Skin of body (tissue), 2 donors: ENCODE measurements around the gene RSPH1. TPM values are rescaled to one million over a fixed set of nuclear protein-coding genes. Genes with fewer than 3 reads are reported as not detected.

Source experiments
- DNase-seq: peaks from one replicate; lab custom pipeline; 2025; lab: John Stamatoyannopoulos, UW
- total RNA-seq: library from RNA; depleted of rRNA; stranded (reverse); fragments of >200 nt; gene quantifications from one replicate; pipeline ENCODE4 v1.2.3, GENCODE V29; 2014

The RSPH1 gene
- total RNA-seq, 1 donor from 2014 or later, result 0.39 TPM

GRCh38 chr21:42532466-42533181 lies 36.6 kb upstream of the RSPH1 start:
- no peak for DNase-seq

DNA sequence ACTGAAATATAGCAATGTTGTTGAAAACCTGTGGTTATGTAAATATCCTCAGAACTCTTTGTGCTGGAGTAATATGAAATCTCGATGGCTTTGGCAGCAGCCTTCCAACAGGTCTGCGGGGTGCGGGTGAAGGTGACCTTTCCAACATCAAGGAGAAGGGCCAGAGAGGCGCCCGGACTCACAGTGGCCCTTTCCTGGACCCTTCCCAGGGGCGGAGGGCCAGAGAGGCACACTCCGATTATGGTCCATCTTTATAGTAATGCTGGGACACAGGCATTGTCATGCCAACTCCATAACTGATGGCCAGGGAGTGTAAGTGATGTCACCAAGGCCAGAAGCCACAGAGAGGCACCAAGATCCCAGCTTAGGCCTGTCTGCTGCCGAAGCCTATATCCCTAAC lies 35.7 kb upstream of the RSPH1 start:
- no peak for DNase-seq

DNA sequence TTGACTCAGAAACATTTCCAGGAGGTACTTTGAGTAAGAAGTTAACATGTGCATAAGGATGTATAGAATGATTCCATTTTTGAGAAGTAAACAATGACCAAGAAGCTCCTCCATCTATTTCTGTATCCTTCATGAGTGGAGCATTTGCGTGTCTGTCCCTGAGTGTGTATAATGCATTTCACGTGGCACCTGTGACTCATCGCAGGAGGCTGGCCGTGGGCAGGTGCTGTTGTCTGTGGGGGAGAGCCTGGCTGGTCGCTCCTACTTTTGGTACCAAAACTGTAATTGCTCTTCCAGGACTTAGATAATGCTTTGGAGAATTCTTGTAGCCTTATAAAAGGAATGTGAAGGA lies 34.1 kb upstream of the RSPH1 start:
- DNase-seq, result no peak

- no peak for DNase-seq
Observed at GRCh38 chr21:42527489-42528158, 31.6 kb upstream of the RSPH1 start.

- no peak for DNase-seq
Observed at GRCh38 chr21:42527127-42527488, 31.1 kb upstream of the RSPH1 start.

DNA sequence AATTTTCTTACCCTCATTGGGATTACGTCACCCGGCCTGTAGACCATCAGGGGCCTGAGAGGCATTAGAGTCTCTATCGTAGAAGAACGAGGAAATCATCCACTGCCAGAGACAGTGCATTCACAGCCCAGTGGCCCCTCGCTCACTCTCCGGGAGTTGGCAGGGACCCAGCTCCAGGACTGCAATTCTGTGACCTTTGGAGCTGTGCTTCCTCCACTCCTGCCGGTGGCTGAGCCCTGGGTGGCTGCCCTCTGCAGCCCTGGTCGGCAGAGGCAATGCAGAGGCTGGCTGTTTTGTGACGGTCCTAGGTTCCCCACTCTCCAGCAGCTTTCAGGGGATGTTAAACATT lies 30.3 kb upstream of the RSPH1 start:
- DNase-seq, result no peak

DNA sequence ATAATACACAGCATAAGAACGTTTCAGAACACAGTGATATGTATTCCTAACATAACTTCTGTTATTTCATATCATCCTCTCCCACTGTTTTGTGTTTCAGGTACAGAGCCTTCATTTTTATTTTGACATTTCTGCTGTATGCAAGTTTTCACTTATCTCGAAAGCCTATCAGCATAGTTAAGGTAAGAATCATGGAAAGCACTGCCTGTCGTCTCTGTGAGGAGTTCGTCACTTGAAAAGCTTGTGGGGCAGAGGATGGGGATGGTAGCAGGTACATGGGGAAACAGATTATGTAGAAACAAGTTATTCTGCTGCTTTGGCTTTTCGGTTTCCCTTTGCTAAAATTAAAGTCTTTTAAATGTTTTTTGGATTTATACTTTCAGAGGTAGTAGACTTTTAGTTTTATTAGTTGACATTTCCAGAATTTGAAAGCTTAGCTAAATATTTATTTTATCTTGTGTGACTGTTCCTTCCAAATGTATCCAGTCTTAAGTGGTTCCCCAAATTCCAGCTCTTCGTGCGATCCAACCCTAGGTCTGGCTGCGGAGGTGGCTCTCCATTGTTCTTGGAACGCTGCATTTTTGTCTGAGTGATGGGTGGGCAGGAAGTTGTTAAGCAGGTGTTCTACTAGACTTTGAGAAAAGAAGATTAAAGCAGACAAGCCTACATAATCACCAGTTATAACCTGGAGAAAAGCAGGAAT lies 29.8 kb upstream of the RSPH1 start:
- DNase-seq, result no peak

DNA sequence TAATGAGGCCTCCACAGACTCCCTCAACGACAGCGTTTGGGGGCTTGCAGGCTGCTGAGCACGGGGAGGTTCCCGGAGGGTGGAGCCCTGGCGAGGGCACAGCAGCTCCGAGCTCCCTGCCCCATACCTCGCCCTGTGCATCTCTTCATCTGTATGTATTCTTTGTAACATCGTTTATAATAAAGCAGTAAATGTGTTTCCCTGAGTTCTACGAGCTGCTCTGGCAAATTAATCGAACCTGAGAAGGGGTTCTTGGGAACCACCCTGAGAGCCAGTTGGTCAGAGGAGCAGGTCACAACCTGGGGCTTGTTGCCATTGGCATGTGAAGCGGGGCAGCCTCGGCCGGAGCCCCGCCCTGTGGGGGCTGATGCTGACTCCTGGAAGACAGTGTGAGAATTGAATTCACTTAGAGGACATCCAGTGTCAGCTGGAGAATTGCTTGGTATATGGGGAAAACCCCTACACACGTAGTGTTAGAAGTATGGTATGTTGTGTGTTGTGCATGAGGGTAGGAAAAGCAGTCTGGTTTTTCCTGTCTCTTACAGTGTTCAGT lies 29.1 kb upstream of the RSPH1 start:
- DNase-seq, result no peak

DNA sequence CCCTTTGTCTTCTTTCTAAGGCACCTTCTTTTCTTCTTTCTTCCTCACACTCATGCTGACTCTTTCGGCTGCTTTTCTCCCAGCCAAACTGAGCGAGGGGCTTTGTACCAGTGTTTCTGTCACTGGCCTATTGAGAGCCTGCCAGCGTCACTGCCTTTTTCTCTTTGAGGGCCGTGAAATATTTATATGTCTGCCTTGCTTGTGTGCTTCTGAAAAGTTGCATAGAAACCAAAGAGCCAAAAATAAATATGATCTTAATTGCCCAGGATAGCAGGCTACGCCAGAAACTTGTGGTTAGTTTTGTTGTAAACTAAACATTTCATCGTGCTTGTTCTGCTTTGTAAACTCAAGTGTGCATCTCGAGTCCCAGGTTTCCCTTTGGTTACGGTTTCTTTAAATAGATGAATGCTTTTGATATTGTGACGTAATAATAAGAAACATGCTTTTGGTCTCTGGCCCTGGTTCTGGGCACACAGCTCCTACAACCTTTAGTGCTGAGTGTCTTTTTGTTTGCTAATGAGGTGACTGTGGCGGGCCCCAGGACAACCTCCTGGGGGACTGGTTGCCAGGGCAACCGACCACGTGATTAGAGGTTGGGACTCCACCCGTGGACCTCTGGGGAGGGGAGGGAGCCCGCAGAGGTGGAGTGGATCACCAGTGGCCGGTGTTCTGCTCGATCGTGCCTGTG lies 28.5 kb upstream of the RSPH1 start:
- DNase-seq, result peak; percentile 77

GRCh38 chr21:42523941-42524340 lies 27.9 kb upstream of the RSPH1 start:
- no peak for DNase-seq

GRCh38 chr21:42523211-42523610 lies 27.2 kb upstream of the RSPH1 start:
- DNase-seq, result no peak

GRCh38 chr21:42522771-42523170 lies 26.7 kb upstream of the RSPH1 start:
- DNase-seq, result no peak

- DNase-seq, result no peak
Observed at GRCh38 chr21:42522271-42522670, 26.2 kb upstream of the RSPH1 start.

GRCh38 chr21:42521805-42522204 lies 25.8 kb upstream of the RSPH1 start:
- no peak for DNase-seq

- DNase-seq, result no peak
Observed at GRCh38 chr21:42521384-42521783, 25.4 kb upstream of the RSPH1 start.

- DNase-seq, result no peak
Observed at GRCh38 chr21:42520628-42521253, 24.7 kb upstream of the RSPH1 start.

GRCh38 chr21:42518626-42519025 lies 22.6 kb upstream of the RSPH1 start:
- DNase-seq, result no peak

DNA sequence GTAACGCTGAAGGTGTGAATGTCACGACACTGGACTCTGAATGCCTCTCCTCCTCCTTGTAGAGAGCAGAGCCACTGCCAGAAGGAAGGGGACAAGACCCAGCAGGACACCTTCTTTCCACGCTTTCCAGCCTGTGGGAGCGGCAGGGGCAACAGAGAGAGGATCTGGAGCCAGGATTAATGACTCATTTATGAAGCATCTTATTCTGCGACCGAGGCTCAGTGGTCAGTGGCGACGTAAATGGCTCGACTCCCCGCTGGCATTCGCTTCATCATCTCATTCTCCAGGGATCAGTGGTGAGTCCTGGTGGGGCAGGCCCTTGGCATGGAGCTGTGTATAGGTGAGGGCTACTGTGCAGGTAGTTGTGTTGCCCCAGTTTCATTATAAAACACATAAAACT lies 22.2 kb upstream of the RSPH1 start:
- DNase-seq, result no peak

DNA sequence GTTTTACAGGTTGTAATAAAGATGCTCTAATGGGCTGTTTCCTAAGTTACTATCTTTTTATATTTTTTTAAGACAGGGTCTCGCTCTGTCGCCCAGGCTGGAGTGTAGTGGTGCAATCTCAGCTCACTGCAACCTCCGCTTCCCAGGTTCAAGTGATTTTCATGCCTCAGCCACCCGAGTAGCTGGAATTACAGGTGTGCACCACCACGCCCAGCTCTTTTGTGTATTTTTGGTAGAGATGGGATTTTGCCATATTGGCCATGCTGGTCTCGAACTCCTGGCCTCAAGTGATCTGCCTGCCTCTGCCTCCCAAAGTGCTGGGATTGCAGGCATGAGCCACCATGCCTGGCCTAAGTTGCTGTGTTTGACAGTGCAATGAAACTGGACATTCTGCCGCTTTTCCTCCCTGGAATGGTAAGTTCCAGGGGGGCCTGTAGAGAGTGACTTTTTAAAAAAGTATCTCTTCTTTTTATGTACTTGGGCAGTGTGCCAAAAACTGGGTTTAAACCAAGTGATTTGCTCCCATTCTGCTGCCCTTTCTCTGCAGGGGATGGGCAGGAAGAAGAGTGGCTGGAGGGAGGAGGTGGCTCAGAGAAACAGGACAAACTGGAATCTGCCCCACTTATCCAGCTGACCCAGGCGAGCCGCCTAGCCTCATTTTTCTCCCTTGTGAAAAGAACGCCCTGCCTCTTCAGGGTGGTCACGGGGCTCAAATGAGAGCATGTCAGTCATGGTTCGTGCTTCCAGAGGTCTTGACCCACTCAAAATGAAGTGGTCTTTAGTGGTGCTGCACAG lies 19.9 kb upstream of the RSPH1 start:
- DNase-seq, result no peak

GRCh38 chr21:42514883-42515228 lies 18.8 kb upstream of the RSPH1 start:
- no peak for DNase-seq
